Measurements from ENCODE around the gene ZIC3. TPM values are rescaled to one million over a fixed set of nuclear protein-coding genes. Genes with fewer than 3 reads are reported as not detected.

The ZIC3 gene
- total RNA-seq, 1 experiment from 2014 or later = not detected

DNA sequence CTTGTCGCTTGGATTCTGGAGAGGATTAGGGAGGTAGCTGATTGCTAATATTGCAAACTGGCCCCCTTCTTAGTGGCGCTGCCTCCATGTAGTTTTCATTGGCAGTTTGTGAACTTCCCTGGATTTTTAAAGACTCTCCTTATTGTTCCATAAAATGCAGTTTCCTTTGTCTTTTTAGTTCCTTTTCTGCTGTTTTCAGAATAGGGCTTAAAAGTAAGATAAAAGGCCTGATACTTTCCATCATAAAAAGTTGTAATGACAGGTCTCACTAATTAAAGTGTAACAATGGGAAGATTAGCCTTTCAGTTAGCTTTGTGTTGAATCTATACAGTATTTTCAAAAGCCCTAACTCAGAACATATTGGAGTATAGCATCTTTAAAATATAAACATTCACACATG is 21.2 kb downstream of the ZIC3 start:
- ChIA-PET POLR2A (no interaction called here), CTCF (no interaction called here)
- in situ Hi-C loops (cut with HindIII; ENCODE audit: low pct_unique_long_range_greater_than_20kb, low sequenced_read_pairs) (no loop called here), intact Hi-C loops (cut with micrococcal nuclease; ENCODE audit: unreplicated experiment) (no loop called here)
- ATAC-seq (no peak), DNase-seq (ENCODE audit: low read depth, low spot score) (no peak)
- no TSS peak for BruUV-seq (replicated peaks)
- no peaks in the 10 kb centered on the region for H3K36me3 ChIP-seq (ENCODE audit: control insufficient read depth, insufficient read depth, low read length)
- H3K4me1 ChIP-seq (ENCODE audit: control insufficient read depth, insufficient read depth, low read length) = no peaks in the 10 kb centered on the region
- H3K4me3 ChIP-seq (ENCODE audit: low read depth in 2 of 2, low read length in 2 of 2) = no peak overlapping the region
- TF ChIP-seq, protein P1, sequence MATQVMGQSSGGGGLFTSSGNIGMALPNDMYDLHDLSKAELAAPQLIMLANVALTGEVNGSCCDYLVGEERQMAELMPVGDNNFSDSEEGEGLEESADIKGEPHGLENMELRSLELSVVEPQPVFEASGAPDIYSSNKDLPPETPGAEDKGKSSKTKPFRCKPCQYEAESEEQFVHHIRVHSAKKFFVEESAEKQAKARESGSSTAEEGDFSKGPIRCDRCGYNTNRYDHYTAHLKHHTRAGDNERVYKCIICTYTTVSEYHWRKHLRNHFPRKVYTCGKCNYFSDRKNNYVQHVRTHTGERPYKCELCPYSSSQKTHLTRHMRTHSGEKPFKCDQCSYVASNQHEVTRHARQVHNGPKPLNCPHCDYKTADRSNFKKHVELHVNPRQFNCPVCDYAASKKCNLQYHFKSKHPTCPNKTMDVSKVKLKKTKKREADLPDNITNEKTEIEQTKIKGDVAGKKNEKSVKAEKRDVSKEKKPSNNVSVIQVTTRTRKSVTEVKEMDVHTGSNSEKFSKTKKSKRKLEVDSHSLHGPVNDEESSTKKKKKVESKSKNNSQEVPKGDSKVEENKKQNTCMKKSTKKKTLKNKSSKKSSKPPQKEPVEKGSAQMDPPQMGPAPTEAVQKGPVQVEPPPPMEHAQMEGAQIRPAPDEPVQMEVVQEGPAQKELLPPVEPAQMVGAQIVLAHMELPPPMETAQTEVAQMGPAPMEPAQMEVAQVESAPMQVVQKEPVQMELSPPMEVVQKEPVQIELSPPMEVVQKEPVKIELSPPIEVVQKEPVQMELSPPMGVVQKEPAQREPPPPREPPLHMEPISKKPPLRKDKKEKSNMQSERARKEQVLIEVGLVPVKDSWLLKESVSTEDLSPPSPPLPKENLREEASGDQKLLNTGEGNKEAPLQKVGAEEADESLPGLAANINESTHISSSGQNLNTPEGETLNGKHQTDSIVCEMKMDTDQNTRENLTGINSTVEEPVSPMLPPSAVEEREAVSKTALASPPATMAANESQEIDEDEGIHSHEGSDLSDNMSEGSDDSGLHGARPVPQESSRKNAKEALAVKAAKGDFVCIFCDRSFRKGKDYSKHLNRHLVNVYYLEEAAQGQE (IDR thresholded peaks at IDR 0.05; ENCODE audit: insufficient read depth in 1 of 2, low read depth in 2 of 2, low read length in 1 of 2) = no peak
- TF ChIP-seq, protein P2, sequence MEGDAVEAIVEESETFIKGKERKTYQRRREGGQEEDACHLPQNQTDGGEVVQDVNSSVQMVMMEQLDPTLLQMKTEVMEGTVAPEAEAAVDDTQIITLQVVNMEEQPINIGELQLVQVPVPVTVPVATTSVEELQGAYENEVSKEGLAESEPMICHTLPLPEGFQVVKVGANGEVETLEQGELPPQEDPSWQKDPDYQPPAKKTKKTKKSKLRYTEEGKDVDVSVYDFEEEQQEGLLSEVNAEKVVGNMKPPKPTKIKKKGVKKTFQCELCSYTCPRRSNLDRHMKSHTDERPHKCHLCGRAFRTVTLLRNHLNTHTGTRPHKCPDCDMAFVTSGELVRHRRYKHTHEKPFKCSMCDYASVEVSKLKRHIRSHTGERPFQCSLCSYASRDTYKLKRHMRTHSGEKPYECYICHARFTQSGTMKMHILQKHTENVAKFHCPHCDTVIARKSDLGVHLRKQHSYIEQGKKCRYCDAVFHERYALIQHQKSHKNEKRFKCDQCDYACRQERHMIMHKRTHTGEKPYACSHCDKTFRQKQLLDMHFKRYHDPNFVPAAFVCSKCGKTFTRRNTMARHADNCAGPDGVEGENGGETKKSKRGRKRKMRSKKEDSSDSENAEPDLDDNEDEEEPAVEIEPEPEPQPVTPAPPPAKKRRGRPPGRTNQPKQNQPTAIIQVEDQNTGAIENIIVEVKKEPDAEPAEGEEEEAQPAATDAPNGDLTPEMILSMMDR (IDR thresholded peaks at IDR 0.05) = no peak
- TF ChIP-seq TCF7L2 (IDR thresholded peaks at IDR 0.05; ENCODE audit: low read depth, low read length) (no peak), POLR2AphosphoS5 (IDR thresholded peaks at IDR 0.05; ENCODE audit: low read depth, low read length) (no peak), SIN3A (IDR thresholded peaks at IDR 0.05; ENCODE audit: borderline replicate concordance, insufficient read depth, low read depth, low read length) (no peak)
- no peaks in the 10 kb centered on the region for H3K27me3 ChIP-seq (ENCODE audit: control insufficient read depth, insufficient read depth, low read length)
- H3K27ac ChIP-seq (ENCODE audit: low read length) = no peak overlapping the region
- no peaks in the 10 kb centered on the region for H3K9me3 ChIP-seq (ENCODE audit: control insufficient read depth, insufficient read depth, low read depth, low read length)

DNA sequence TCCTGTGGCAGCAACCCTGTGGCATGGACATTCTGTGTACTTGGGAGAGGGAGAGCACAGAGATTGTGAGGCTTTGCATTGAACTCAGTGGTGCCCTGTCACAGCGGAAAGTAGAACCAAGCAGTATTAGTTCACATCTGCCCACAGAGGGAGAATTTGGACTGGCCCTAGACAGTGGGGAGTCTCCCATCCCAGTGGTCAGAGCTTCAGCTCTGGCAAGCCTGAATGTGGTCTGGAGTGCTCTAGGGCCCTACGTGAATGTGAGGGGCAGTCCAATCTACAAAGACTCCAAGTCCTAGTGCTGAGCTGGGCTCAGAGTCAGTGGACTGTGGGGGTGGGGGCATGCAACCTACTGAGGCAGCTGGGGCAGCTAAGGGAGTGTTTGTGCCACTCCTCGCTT is 34.8 kb downstream of the ZIC3 start:
- in situ Hi-C loops (cut with HindIII; ENCODE audit: low pct_unique_long_range_greater_than_20kb, low sequenced_read_pairs) = no loop called here
- CTCF ChIA-PET = no interaction called here
- Histone ChIP-seq H3K4me3 (ENCODE audit: low read depth in 2 of 2, low read length in 2 of 2) (no peak overlapping the region), H3K27ac (ENCODE audit: low read length) (no peak overlapping the region), H3K4me1 (ENCODE audit: control insufficient read depth, insufficient read depth, low read length) (no peaks in the 10 kb centered on the region), H3K27me3 (ENCODE audit: control insufficient read depth, insufficient read depth, low read length) (no peaks in the 10 kb centered on the region; the same call in 1 of the 2 replicates), H3K9me3 (ENCODE audit: control insufficient read depth, insufficient read depth, low read depth, low read length) (no peaks in the 10 kb centered on the region), H3K36me3 (ENCODE audit: control insufficient read depth, insufficient read depth, low read length) (no peaks in the 10 kb centered on the region)
- no peak for DNase-seq (ENCODE audit: low read depth, low spot score)
- intact Hi-C loops (cut with micrococcal nuclease; ENCODE audit: unreplicated experiment) = no loop called here
- no TSS peak for BruUV-seq (replicated peaks)
- TF ChIP-seq, protein P1 (IDR thresholded peaks at IDR 0.05; ENCODE audit: insufficient read depth in 1 of 2, low read depth in 2 of 2, low read length in 1 of 2) = no peak
- TF ChIP-seq POLR2AphosphoS5 (IDR thresholded peaks at IDR 0.05; ENCODE audit: low read depth, low read length) (no peak), SIN3A (IDR thresholded peaks at IDR 0.05; ENCODE audit: borderline replicate concordance, insufficient read depth, low read depth, low read length) (no peak), TCF7L2 (IDR thresholded peaks at IDR 0.05; ENCODE audit: low read depth, low read length) (no peak)
- TF ChIP-seq, protein P2 (IDR thresholded peaks at IDR 0.05) = no peak
- POLR2A ChIA-PET = no interaction called here
- ATAC-seq = no peak
